ENCODE measurements around the gene LSM10. TPM values are rescaled to one million over a fixed set of nuclear protein-coding genes. Genes with fewer than 3 reads are reported as not detected.
A peak's percentile ranks its signal among the peaks of the same experiment; 100 is the strongest.

Gene LSM10
- total RNA-seq, 2 experiments from 2014 or later, result 43.2 to 133 TPM

- H2AFZ ChIP-seq (ENCODE audit: low read length), result peak within 1 kb of the TSS; percentile 26; the same call in 1 of the 2 replicates
- POLR2A ChIA-PET, result interaction anchor here (1.0 to 2.1 kb wide), 7 partner anchors 8 to 618 kb away, joined by 3 to 49 read pairs (median 7); partner anchors contain the start of gene LSM10
Measured at GRCh38 chr1:36385410-36386264, 12.1 kb downstream of the LSM10 start, which contains the start of gene STK40. TSS of gene STK40 (minus strand) at chr1:36385924. CDS start at chr1:36361332, 24,592 bp downstream.

DNA sequence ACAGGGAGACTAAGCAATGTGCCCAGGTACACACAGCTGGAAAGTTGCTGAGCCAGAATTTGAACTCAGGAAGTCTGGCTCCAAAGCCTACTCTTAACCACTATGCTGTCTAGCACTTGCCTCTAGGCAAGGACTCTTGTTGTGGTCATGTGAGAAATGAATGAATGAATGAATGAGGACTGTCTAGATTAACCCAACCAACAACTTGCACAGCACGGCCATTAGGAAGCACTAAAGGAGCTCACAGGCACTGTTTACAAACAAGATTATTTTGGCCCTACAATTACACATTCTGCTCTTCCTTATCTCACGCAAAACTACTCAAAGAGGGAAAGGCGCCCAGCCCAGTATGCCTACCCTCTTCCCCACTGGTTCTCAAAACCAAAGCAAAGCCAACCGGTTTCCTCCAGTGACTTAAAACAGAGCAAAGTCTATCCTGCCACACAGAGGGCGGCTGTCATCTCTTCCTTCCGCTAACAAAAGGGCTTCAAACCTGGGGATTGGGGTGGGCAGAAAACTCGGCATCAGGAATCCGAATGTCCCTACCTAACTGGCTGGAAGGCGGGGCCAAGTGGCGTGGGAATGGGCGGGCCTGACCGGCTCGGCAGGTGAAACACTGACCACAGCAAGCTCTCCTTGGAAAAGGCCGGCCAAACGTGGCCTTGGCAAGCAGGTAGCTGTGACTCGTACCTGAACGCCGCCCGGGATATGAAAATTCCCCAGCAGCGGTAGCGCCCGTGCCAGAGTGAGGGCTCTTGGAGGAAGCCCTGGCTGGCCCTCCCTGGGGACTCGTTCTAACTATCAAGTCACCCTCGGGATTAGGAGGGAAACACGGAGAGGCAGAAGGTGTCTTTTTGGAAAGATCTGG lies 12.9 kb downstream of the LSM10 start:
- BruUV-seq (replicated peaks), result no TSS peak
- intact Hi-C loops (cut with micrococcal nuclease; ENCODE audit: unreplicated experiment), result loop anchor here (5.0 to 10.0 kb wide), 2 partner anchors 450 to 568 kb away; partner anchors contain the start of gene AGO3
- ChIA-PET POLR2A (interaction anchor here (0.7 to 1.1 kb wide), 5 partner anchors 13 to 37 kb away, joined by 3 to 4 read pairs (median 3); partner anchors contain the start of gene LSM10), CTCF (ENCODE audit: unreplicated experiment) (interaction anchor here (0.5 to 0.7 kb wide), 2 partner anchors 12 to 146 kb away, joined by 3 to 5 read pairs; no protein-coding TSS in a partner anchor)
- Histone ChIP-seq H3K36me3 (ENCODE audit: insufficient read depth, low read length) (peaks cover 28% of the 10 kb centered on the region), H3K4me2 (ENCODE audit: low read length) (peak overlapping the region; percentile 90), H3K79me2 (ENCODE audit: insufficient read depth, low read depth, low read length) (peaks cover 60% of the 10 kb centered on the region), H3K9me3 (ENCODE audit: low read length) (no peaks in the 10 kb centered on the region), H3K27ac (ENCODE audit: low read depth, low read length, poor library complexity, severe bottlenecking) (peak overlapping the region; percentile 52), H2AFZ (ENCODE audit: low read length) (peak overlapping the region; percentile 26; the same call in 1 of the 2 replicates), H4K20me1 (ENCODE audit: insufficient read depth, low read length) (peaks cover 6% of the 10 kb centered on the region), H3K4me1 (ENCODE audit: insufficient read depth, low read length, poor library complexity, severe bottlenecking) (peaks cover 59% of the 10 kb centered on the region), H3K9me2 (ENCODE audit: insufficient read depth, low read length) (no peaks in the 10 kb centered on the region), H3K4me3 (ENCODE audit: low read depth, low read length, poor library complexity, severe bottlenecking) (peak overlapping the region; percentile 96)
- peak; percentile 63 for DNase-seq (ENCODE audit: low spot score)
- TF ChIP-seq, protein P1, sequence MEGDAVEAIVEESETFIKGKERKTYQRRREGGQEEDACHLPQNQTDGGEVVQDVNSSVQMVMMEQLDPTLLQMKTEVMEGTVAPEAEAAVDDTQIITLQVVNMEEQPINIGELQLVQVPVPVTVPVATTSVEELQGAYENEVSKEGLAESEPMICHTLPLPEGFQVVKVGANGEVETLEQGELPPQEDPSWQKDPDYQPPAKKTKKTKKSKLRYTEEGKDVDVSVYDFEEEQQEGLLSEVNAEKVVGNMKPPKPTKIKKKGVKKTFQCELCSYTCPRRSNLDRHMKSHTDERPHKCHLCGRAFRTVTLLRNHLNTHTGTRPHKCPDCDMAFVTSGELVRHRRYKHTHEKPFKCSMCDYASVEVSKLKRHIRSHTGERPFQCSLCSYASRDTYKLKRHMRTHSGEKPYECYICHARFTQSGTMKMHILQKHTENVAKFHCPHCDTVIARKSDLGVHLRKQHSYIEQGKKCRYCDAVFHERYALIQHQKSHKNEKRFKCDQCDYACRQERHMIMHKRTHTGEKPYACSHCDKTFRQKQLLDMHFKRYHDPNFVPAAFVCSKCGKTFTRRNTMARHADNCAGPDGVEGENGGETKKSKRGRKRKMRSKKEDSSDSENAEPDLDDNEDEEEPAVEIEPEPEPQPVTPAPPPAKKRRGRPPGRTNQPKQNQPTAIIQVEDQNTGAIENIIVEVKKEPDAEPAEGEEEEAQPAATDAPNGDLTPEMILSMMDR (conservative IDR thresholded peaks at IDR 0.05; ENCODE audit: low read length), result no peak
- TF ChIP-seq EZH2phosphoT487 (IDR thresholded peaks at IDR 0.05; ENCODE audit: borderline replicate concordance, low read depth, low read length), result no peak

More at GRCh38 chr1:36385410-36386264, 12.1 kb downstream of the LSM10 start, which contains the start of gene STK40:
- TF ChIP-seq, protein P1 (conservative IDR thresholded peaks at IDR 0.05; ENCODE audit: low read length), result no peak
- TF ChIP-seq EZH2phosphoT487 (IDR thresholded peaks at IDR 0.05; ENCODE audit: borderline replicate concordance, low read depth, low read length), result no peak
- Histone ChIP-seq H3K4me3 (ENCODE audit: low read depth, low read length, poor library complexity, severe bottlenecking) (peak within 1 kb of the TSS; percentile 96), H3K4me2 (ENCODE audit: low read length) (peak within 1 kb of the TSS; percentile 100), H3K27ac (ENCODE audit: low read depth, low read length, poor library complexity, severe bottlenecking) (peak within 1 kb of the TSS; percentile 98), H3K9me2 (ENCODE audit: insufficient read depth, low read length) (no peaks in the 10 kb centered on the region), H3K36me3 (ENCODE audit: insufficient read depth, low read length) (peaks cover 25% of the 10 kb centered on the region), H3K9me3 (ENCODE audit: low read length) (no peaks in the 10 kb centered on the region), H3K79me2 (ENCODE audit: insufficient read depth, low read depth, low read length) (peaks cover 51% of the 10 kb centered on the region), H3K4me1 (ENCODE audit: insufficient read depth, low read length, poor library complexity, severe bottlenecking) (peaks cover 59% of the 10 kb centered on the region), H4K20me1 (ENCODE audit: insufficient read depth, low read length) (peaks cover 6% of the 10 kb centered on the region)
- CTCF ChIA-PET (ENCODE audit: unreplicated experiment), result interaction anchor here (0.5 to 1.7 kb wide), 3 partner anchors 11 to 145 kb away, joined by 3 to 9 read pairs (median 5); partner anchors contain the start of gene LSM10
- no TSS peak for BruUV-seq (replicated peaks)
- intact Hi-C loops (cut with micrococcal nuclease; ENCODE audit: unreplicated experiment), result loop anchor here (2.0 to 10.0 kb wide), 3 partner anchors 35 to 567 kb away; partner anchors contain the start of gene AGO3
- DNase-seq (ENCODE audit: low spot score), result peak; percentile 100
